ENCODE data around the gene OSBPL2. TPM values are rescaled to one million over a fixed set of nuclear protein-coding genes. Genes with fewer than 3 reads are reported as not detected.

Gene OSBPL2
- total RNA-seq, 1 donor from 2014 or later = 56.7 TPM

DNA sequence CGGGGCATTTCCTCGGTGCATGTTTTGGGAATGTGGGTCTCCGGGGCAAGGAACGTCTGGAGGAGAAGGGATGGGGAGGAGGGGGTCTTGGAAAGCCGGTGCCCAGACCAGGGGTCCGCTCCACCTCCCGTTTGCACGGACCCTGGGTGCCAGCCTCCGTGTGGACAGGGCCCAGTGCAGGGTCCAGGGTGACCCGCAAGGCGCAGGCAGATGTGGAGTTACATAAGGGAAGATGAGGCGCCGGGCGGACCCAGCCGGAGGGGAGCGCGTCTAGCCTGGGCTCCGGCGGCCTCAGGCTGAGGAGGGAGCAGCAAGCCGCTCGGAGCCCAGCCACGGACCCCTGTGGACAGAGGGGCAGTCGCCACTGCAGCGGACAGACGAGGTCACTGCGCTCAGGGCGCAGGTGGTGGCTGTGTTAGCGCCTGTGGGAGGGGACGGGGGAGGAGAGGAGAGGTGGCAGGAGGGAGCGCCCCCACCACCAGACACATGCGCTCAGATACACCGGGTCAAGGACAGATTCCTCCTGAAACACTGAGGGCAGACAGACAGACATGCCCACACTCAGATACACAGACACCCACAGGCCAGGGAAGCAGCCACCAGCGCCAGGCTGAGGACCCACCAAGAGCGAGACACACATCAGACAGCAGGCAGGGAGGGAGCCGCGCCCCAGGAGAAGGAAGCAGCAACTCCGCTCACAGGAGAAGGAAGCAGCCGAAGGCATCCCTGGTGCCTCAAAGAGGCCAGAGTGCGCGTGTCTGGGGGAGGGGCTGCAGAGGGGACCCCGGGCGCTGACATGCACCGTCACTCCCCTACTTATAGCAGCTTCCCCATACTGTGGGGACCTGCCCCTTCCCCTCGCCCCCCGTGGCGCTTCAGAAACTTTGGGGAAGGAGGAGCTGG is 17.4 kb upstream of the OSBPL2 start:
- no peaks in the 10 kb centered on the region for H3K9me3 Mint-ChIP-seq (ENCODE audit: low read depth)
- H3K27ac Mint-ChIP-seq = peak overlapping the region; percentile 64
- no peaks in the 10 kb centered on the region for H3K36me3 Mint-ChIP-seq (ENCODE audit: insufficient read depth)
- H3K27me3 Mint-ChIP-seq = peaks cover 62% of the 10 kb centered on the region
- TF ChIP-seq, protein P1, sequence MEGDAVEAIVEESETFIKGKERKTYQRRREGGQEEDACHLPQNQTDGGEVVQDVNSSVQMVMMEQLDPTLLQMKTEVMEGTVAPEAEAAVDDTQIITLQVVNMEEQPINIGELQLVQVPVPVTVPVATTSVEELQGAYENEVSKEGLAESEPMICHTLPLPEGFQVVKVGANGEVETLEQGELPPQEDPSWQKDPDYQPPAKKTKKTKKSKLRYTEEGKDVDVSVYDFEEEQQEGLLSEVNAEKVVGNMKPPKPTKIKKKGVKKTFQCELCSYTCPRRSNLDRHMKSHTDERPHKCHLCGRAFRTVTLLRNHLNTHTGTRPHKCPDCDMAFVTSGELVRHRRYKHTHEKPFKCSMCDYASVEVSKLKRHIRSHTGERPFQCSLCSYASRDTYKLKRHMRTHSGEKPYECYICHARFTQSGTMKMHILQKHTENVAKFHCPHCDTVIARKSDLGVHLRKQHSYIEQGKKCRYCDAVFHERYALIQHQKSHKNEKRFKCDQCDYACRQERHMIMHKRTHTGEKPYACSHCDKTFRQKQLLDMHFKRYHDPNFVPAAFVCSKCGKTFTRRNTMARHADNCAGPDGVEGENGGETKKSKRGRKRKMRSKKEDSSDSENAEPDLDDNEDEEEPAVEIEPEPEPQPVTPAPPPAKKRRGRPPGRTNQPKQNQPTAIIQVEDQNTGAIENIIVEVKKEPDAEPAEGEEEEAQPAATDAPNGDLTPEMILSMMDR (IDR thresholded peaks at IDR 0.05; ENCODE audit: unreplicated experiment) = no peak
- H3K4me3 Mint-ChIP-seq (ENCODE audit: low read depth) = no peak overlapping the region
- H3K4me1 Mint-ChIP-seq (ENCODE audit: low read depth) = no peaks in the 10 kb centered on the region
- no peak for DNase-seq (ENCODE audit: low spot score, unreplicated experiment)

DNA sequence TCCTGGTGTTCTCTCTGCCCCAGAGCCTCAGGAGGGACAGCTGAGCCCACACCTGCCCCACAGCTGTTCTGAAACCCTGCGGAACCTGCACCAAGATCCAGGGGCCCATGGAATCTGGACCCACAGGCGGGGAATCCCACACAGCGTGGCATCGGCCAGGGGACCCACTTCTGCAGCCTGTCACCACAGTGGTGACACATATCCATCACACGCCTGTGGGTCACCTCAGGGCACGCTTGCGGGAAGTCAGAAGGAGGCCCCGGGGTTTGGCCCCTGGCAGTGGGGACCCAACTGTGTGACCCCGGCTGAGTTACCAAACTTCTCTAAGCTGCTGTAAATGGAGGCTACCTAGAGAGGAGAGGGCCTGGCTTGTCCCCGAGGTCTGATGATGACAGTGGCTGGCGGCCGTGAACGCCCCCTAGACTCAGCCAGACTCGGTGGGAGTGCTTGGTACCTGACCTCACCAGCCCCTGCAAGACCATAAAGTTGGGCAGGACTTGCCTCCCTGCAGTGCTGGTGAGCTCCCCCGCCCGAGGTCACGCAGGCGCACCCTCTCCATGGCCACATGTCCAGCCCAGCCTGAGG is 16.0 kb upstream of the OSBPL2 start:
- Mint-ChIP-seq H3K27ac (no peak overlapping the region), H3K27me3 (peaks cover 71% of the 10 kb centered on the region), H3K36me3 (ENCODE audit: insufficient read depth) (no peaks in the 10 kb centered on the region), H3K4me1 (ENCODE audit: low read depth) (no peaks in the 10 kb centered on the region), H3K4me3 (ENCODE audit: low read depth) (no peak overlapping the region), H3K9me3 (ENCODE audit: low read depth) (no peaks in the 10 kb centered on the region)
- DNase-seq (ENCODE audit: low spot score, unreplicated experiment) = no peak
- TF ChIP-seq, protein P1 (IDR thresholded peaks at IDR 0.05; ENCODE audit: unreplicated experiment) = no peak

DNA sequence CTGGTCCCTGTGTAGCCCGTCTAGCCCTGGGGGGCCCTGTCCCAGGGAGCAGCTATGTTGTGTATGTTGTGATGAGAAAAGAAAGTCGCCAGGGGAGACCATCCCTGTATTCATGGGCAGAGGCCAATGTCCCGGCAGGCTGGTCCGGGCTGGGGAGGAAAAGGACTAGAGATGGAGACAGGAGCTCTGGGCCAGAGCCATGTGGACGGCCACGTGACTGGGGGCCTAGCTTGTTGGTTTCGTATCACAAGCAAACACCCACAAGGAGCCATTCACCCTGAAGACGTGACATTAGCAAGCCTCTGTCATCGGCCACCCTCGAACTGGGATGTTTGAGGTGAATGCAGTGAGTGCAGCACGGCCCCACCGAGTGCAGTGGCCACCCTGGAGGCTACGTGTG is 15.3 kb upstream of the OSBPL2 start:
- H3K4me1 Mint-ChIP-seq (ENCODE audit: low read depth) = no peaks in the 10 kb centered on the region
- H3K36me3 Mint-ChIP-seq (ENCODE audit: insufficient read depth) = no peaks in the 10 kb centered on the region
- H3K4me3 Mint-ChIP-seq (ENCODE audit: low read depth) = no peak overlapping the region
- no peak for DNase-seq (ENCODE audit: low spot score, unreplicated experiment)
- H3K9me3 Mint-ChIP-seq (ENCODE audit: low read depth) = no peaks in the 10 kb centered on the region
- H3K27ac Mint-ChIP-seq = no peak overlapping the region
- H3K27me3 Mint-ChIP-seq = peaks cover 67% of the 10 kb centered on the region
- TF ChIP-seq, protein P1 (IDR thresholded peaks at IDR 0.05; ENCODE audit: unreplicated experiment) = no peak

DNA sequence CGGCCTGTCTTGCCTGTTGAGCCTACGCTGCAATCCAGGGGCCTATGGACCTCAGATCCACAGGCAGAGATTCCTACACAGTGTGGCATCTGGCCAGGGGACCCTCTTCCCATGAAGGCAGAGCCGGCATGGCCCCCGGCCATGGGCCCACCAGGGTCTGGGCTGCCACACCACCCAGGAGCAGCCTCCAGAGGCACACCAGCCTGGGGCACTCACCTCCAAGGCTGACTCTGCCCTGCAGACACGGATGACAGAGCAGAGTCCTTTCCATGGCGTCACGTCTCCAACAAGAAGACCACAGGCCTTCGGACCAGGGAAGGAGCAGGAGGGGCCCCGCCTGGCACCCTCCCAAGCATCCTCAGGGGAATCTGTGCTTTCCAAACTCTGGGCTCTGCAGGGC is 14.8 kb upstream of the OSBPL2 start:
- Mint-ChIP-seq H3K36me3 (ENCODE audit: insufficient read depth) (no peaks in the 10 kb centered on the region), H3K27ac (no peak overlapping the region), H3K4me1 (ENCODE audit: low read depth) (no peaks in the 10 kb centered on the region), H3K4me3 (ENCODE audit: low read depth) (no peak overlapping the region), H3K9me3 (ENCODE audit: low read depth) (no peaks in the 10 kb centered on the region), H3K27me3 (peaks cover 63% of the 10 kb centered on the region)
- TF ChIP-seq, protein P1 (IDR thresholded peaks at IDR 0.05; ENCODE audit: unreplicated experiment) = no peak
- no peak for DNase-seq (ENCODE audit: low spot score, unreplicated experiment)

DNA sequence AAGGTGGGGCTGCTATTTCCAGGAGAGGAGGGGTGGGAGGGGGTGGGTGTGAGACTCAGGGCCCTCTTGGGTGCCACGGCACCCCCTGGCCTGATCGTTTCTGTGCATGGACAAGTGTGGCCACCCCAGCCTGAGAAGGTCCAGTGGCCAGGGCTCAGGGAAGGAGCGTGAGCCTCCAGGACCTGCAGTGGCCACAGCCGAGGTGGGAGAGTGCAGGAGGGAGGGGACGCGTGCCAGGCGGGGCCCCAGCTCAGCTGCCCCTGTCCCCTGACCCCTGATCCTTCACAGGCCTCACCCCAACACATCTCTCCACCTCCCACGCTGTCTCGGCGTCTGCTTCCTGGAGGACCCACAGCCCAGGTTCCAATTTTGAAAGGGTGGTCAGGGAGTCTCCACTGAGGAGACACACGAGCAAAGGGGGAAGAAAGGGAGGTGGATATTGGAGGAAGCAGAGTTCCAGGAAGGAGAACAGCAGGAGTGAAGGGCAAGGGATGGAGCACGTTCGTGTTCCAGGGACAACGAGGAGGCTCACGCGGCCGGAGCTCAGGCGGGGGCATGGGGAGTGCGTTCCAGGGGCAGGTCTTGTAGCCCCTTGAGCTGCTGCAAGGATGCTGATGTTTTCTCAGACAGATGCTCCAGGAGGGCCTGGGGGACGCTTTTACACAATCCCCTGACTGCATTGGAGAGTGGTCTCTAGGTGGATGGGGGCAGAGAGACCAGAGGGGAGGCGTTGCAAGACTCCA is 14.0 kb upstream of the OSBPL2 start:
- TF ChIP-seq, protein P1 (IDR thresholded peaks at IDR 0.05; ENCODE audit: unreplicated experiment) = no peak
- H3K36me3 Mint-ChIP-seq (ENCODE audit: insufficient read depth) = no peaks in the 10 kb centered on the region
- no peak overlapping the region for H3K4me3 Mint-ChIP-seq (ENCODE audit: low read depth)
- no peaks in the 10 kb centered on the region for H3K4me1 Mint-ChIP-seq (ENCODE audit: low read depth)
- no peaks in the 10 kb centered on the region for H3K9me3 Mint-ChIP-seq (ENCODE audit: low read depth)
- H3K27me3 Mint-ChIP-seq = peaks cover 56% of the 10 kb centered on the region
- no peak for DNase-seq (ENCODE audit: low spot score, unreplicated experiment)
- H3K27ac Mint-ChIP-seq = no peak overlapping the region
